ENCODE data around the gene KLHDC4.

- TF ChIP-seq CTCF (IDR thresholded peaks at IDR 0.05): no peak
- TF ChIP-seq POLR2A (IDR thresholded peaks at IDR 0.05): no peak
Observed at GRCh38 chr16:87723226-87723623, 42.6 kb downstream of the KLHDC4 start.
